ENCODE data around the gene MRPS22. TPM values are rescaled to one million over a fixed set of nuclear protein-coding genes. Genes with fewer than 3 reads are reported as not detected.

The MRPS22 gene
- total and polyA plus RNA-seq, 8 donors: 9.6 to 75.8 (median 43.7) TPM

Small RNAs within 50 kb of the gene (small RNA-seq; reads per million reads assigned to genes)
- 0 reads per million in 4 donors for gene RF00026

Other genes starting within 250 kb of the MRPS22 start
- 100 to 1,000 TPM in 3 of 5 donors, 10 to 100 TPM in 2; 46.4 to 141 (median 105) TPM for gene COPB2, start 45.6 kb downstream of the MRPS22 start, total RNA-seq
- gene COPB2, start 45.6 kb downstream of the MRPS22 start, polyA plus RNA-seq: 10 to 100 TPM; 23.1 to 48.1 (median 33.5) TPM
- 10 to 100 TPM in 1 of 5 donors, not detected in 4; 52.7 TPM for gene RBP2, start 132.5 kb downstream of the MRPS22 start, total RNA-seq
- gene RBP2, start 132.5 kb downstream of the MRPS22 start, polyA plus RNA-seq: 1 to 10 TPM in 1 of 3 donors, not detected in 2; 2.9 TPM
- gene RBP1, start 195.7 kb downstream of the MRPS22 start, total RNA-seq: 10 to 100 TPM in 2 of 5 donors, 1 to 10 TPM in 1, not detected in 2; 2.7 to 34.1 (median 15.1) TPM
- 10 to 100 TPM; 47.3 to 89.4 (median 61.1) TPM for gene RBP1, start 195.7 kb downstream of the MRPS22 start, polyA plus RNA-seq

All from stomach (tissue), 8 donors.